B cell (primary cell): ENCODE data around the gene ZNF689. TPM values are rescaled to one million over a fixed set of nuclear protein-coding genes. Genes with fewer than 3 reads are reported as not detected.

Experiments
- polyA plus RNA-seq: library from polyadenylated mRNA; depleted of rRNA; stranded (reverse); fragments of >200 nt; gene quantifications from 2 replicates; pipeline ENCODE4 v1.2.3, GENCODE V29; 2012
- small RNA-seq: library from RNA; depleted of rRNA; stranded (forward); fragments of <200 nt; gene quantifications from one replicate; pipeline ENCODE3, GENCODE V24; 2012; ENCODE audit warnings: low replicate concordance, low read depth; ENCODE audit not compliant: insufficient read length
- total RNA-seq, 2 donors: library from RNA; stranded (reverse); fragments of 120-200 nt in 1 of 2; gene quantifications; 1 replicate in 1 of 2; 2 replicates in 1 of 2; pipeline versions ENCODE4 v1.2.3 to v1.2.4, GENCODE V29; 2013 to 2022

Gene ZNF689
- total and polyA plus RNA-seq, 2 donors (not counting 1 experiment from before 2014, with no cell fraction given): 8.1 to 12.4 TPM

Small RNA genes within 50 kb of the gene (small RNA-seq; reads per million reads assigned to genes)
- gene AC093249.1 (not detected), gene AC093249.4 (not detected)

Other genes with a start within 250 kb of the ZNF689 start
- 53.0 and 58.0 TPM in 2 replicates for gene TBC1D10B, start 239.9 kb downstream of the ZNF689 start, total RNA-seq
- 22.2 and 23.5 TPM in 2 replicates for gene TBC1D10B, start 239.9 kb downstream of the ZNF689 start, polyA plus RNA-seq
- gene MYL11, start 235.6 kb downstream of the ZNF689 start, total RNA-seq: not detected in 2 replicates
- gene MYL11, start 235.6 kb downstream of the ZNF689 start, polyA plus RNA-seq: 1.7 and 3.6 TPM in 2 replicates
- 150 and 154 TPM in 2 replicates for gene SEPTIN1, start 227.8 kb downstream of the ZNF689 start, total RNA-seq
- 270 and 302 TPM in 2 replicates for gene SEPTIN1, start 227.8 kb downstream of the ZNF689 start, polyA plus RNA-seq
- gene ZNF48, start 215.0 kb downstream of the ZNF689 start, total RNA-seq: 13.3 and 14.2 TPM in 2 replicates
- 4.0 and 8.4 TPM in 2 replicates for gene ZNF48, start 215.0 kb downstream of the ZNF689 start, polyA plus RNA-seq
- 6.6 and 8.3 TPM in 2 replicates for gene ZNF771, start 202.8 kb downstream of the ZNF689 start, total RNA-seq
- gene ZNF771, start 202.8 kb downstream of the ZNF689 start, polyA plus RNA-seq: 3.7 and 4.1 TPM in 2 replicates
- 25.0 and 28.9 TPM in 2 replicates for gene DCTPP1, start 180.4 kb downstream of the ZNF689 start, total RNA-seq
- gene DCTPP1, start 180.4 kb downstream of the ZNF689 start, polyA plus RNA-seq: 26.0 and 30.3 TPM in 2 replicates
- gene SEPHS2, start 164.5 kb downstream of the ZNF689 start, total RNA-seq: 62.2 and 63.2 TPM in 2 replicates
- gene SEPHS2, start 164.5 kb downstream of the ZNF689 start, polyA plus RNA-seq: 8.1 and 13.8 TPM in 2 replicates
- gene ITGAL, start 137.6 kb downstream of the ZNF689 start, total RNA-seq: 176 and 184 TPM in 2 replicates
- gene ITGAL, start 137.6 kb downstream of the ZNF689 start, polyA plus RNA-seq: 110 and 118 TPM in 2 replicates
- gene ZNF768, start 83.8 kb downstream of the ZNF689 start, total RNA-seq: 33.3 and 36.5 TPM in 2 replicates
- 16.8 and 24.8 TPM in 2 replicates for gene ZNF768, start 83.8 kb downstream of the ZNF689 start, polyA plus RNA-seq
- gene ZNF747, start 75.5 kb downstream of the ZNF689 start, total RNA-seq: 17.3 and 27.1 TPM in 2 replicates
- 7.3 and 9.7 TPM in 2 replicates for gene ZNF747, start 75.5 kb downstream of the ZNF689 start, polyA plus RNA-seq
- gene ZNF764, start 52.0 kb downstream of the ZNF689 start, total RNA-seq: 19.7 and 20.9 TPM in 2 replicates
- 11.0 and 12.6 TPM in 2 replicates for gene ZNF764, start 52.0 kb downstream of the ZNF689 start, polyA plus RNA-seq
- 23.1 and 24.9 TPM in 2 replicates for gene ZNF688, start 38.7 kb downstream of the ZNF689 start, total RNA-seq
- gene ZNF688, start 38.7 kb downstream of the ZNF689 start, polyA plus RNA-seq: 15.9 and 20.6 TPM in 2 replicates
- gene ZNF785, start 24.7 kb downstream of the ZNF689 start, total RNA-seq: 39.7 and 44.6 TPM in 2 replicates
- gene ZNF785, start 24.7 kb downstream of the ZNF689 start, polyA plus RNA-seq: 9.6 and 12.2 TPM in 2 replicates
- gene PRR14, start 40.6 kb upstream of the ZNF689 start, total RNA-seq: 92.7 and 95.8 TPM in 2 replicates
- 62.4 and 63.5 TPM in 2 replicates for gene PRR14, start 40.6 kb upstream of the ZNF689 start, polyA plus RNA-seq
- gene FBRS, start 48.0 kb upstream of the ZNF689 start, total RNA-seq: 191 and 194 TPM in 2 replicates
- gene FBRS, start 48.0 kb upstream of the ZNF689 start, polyA plus RNA-seq: 68.3 and 84.4 TPM in 2 replicates
- gene SRCAP, start 88.8 kb upstream of the ZNF689 start, total RNA-seq: 142 and 145 TPM in 2 replicates
- gene SRCAP, start 88.8 kb upstream of the ZNF689 start, polyA plus RNA-seq: 20.9 and 21.4 TPM in 2 replicates
- gene PHKG2, start 138.0 kb upstream of the ZNF689 start, total RNA-seq: 54.1 and 55.7 TPM in 2 replicates
- gene PHKG2, start 138.0 kb upstream of the ZNF689 start, polyA plus RNA-seq: 79.0 and 80.8 TPM in 2 replicates
- 9.3 and 11.7 TPM in 2 replicates for gene CFAP119, start 151.7 kb upstream of the ZNF689 start, total RNA-seq
- 8.5 and 10.4 TPM in 2 replicates for gene CFAP119, start 151.7 kb upstream of the ZNF689 start, polyA plus RNA-seq
- gene RNF40, start 151.9 kb upstream of the ZNF689 start, total RNA-seq: 120 and 121 TPM in 2 replicates
- 41.8 and 44.3 TPM in 2 replicates for gene RNF40, start 151.9 kb upstream of the ZNF689 start, polyA plus RNA-seq
- gene ZNF629, start 176.8 kb upstream of the ZNF689 start, total RNA-seq: 6.4 and 6.9 TPM in 2 replicates
- gene ZNF629, start 176.8 kb upstream of the ZNF689 start, polyA plus RNA-seq: 0.82 and 1.2 TPM in 2 replicates